HG03575 (cell line): Measurements from ENCODE around the gene SEMA4G.

Source experiments
- ATAC-seq: cut with Tn5 transposase; IDR thresholded peaks from one replicate; pipeline ENCODE4 v1.9.1; 2021; ENCODE audit not compliant: unreplicated experiment, insufficient number of reproducible peaks, low FRiP score; ENCODE audit errors: extremely low read depth

The SEMA4G gene

DNA sequence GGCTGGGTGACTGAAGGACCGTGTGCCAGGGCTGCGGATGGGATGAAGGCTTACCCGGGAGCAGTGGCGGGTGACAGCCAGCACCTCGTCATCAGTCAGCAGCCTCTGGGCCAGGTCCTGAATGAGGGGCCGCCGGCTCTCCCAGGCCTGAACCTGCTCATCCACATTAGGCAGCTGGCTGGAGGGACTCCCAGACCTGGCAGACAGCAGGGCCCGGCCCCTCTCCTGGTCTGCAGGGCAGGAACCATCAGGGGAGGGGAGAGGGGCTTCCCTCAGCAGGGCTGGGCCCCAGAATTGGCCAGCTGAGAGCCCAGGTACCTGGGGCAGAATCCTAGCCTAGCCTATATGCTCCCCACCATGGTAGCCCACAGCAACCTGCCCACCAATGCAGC, 46.3 kb downstream of the SEMA4G start:
- no peak for ATAC-seq

DNA sequence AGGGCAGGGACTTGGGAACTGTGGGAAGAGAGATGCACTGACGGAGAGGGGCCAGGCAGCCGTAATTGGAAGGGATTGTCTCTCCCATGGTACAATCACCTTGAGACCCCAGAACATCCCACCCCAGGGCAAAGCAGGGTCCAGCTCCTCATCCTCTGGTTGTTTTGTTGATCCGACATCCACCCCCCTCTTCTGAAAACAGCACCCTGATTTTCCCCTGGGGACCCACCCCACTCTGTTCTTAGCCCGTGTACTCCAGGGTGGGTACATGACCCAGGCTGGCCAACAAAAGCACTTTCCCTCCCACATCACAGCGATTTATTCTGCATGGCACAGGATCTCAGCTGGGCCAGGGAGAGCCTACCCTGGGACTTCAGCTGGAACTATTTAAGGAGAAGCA, 47.5 kb downstream of the SEMA4G start:
- ATAC-seq = no peak

DNA sequence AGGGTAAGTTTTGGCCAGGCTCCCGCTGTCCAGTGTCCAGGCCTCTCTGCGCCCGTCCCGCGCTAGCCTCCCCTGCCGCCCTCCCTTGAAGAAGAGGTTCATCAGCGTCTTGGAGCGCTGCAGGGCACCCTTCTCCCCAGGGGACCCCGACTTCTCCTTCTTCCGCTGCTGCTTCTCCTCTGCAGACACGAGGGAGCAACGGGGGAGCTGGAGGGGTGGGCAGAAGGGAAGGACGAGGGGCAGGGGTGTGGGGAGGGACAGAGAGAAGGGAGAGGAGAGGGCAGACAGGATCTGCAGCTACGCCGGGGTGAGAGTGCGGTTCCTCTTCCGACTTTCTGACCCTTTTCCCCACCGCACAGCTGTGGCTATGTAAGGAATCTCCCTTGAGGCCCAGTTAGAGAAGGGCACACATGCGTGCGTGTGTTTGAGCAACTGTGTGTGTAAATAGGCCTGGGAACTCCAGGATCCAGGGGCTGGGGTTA, 48.9 kb downstream of the SEMA4G start:
- no peak for ATAC-seq

DNA sequence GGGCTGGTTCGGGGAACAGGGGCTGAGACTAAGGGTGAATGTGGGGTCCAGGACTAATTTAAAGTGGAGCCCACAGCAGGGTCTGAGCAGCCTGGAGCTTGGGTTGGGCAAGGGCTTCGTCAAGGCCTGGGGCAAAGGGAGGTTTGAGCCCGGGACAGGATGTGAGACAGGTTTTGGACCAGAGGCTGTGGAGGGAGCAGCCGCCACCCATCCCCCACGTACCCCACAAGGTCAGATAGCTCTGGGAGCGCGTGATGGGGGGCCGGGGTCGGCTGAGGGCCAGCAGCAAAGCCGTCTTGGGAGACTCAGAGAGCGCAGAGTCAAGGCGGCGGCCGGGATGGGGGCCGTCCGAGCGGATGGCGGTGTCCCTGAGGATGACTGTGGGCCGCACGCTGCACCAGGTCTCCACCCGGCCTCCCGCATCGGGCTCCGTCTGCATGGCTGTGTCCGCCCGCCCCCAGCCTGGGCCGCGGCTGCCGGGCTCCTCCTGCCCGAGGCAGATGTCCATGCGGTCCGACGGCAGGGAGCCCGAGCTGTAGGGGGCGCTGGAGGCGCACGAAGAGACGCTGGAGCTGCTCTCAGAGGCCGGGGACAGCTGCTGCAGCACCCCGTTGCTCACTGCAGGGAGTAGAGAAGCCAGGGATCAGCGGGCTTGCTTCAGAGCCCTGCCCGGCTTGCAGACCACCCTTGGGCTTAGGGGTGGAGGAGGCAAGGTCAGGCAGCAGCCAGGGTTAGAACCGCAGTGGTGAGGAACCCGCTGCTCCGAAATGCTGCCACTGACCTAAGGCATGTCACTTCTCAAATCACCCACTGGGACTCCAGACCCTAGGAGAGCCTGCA, 49.5 kb downstream of the SEMA4G start:
- ATAC-seq = no peak
